Choroid plexus epithelial cell (primary cell): ENCODE measurements around the gene FUS.

Experiments
- DNase-seq: peaks from one replicate; pipeline ENCODE4 v3.0.0-alpha.2; 2010; ENCODE audit warnings: low read depth
- H3K4me3 ChIP-seq: 2 replicates; pipeline ENCODE4 v1.5.1; 2011; ENCODE audit warnings: low read depth, mild to moderate bottlenecking, control low read depth, low read length, moderate library complexity
- CTCF ChIP-seq: conservative IDR thresholded peaks from 2 replicates; pipeline ENCODE4 v1.5.1; 2011; ENCODE audit warnings: low read depth, mild to moderate bottlenecking, control low read depth, inconsistent platforms, low read length, moderate library complexity

FUS gene

GRCh38 chr16:31187808-31188189 lies 7.9 kb downstream of the FUS start:
- no peak for DNase-seq
- H3K4me3 ChIP-seq = no peak overlapping the region
- no peak for TF ChIP-seq CTCF

- DNase-seq = no peak
- TF ChIP-seq CTCF = no peak
- H3K4me3 ChIP-seq = no peak overlapping the region
Observed at GRCh38 chr16:31188450-31189411, 8.8 kb downstream of the FUS start.

- TF ChIP-seq CTCF = no peak
- DNase-seq = no peak
- H3K4me3 ChIP-seq = no peak overlapping the region
Observed at GRCh38 chr16:31189412-31189778, 9.5 kb downstream of the FUS start.

GRCh38 chr16:31190061-31190460 lies 10.1 kb downstream of the FUS start:
- no peak for DNase-seq
- TF ChIP-seq CTCF = no peak
- H3K4me3 ChIP-seq = no peak overlapping the region

GRCh38 chr16:31190818-31191444 lies 11.0 kb downstream of the FUS start:
- TF ChIP-seq CTCF = no peak
- no peak for DNase-seq
- H3K4me3 ChIP-seq = no peak overlapping the region

GRCh38 chr16:31191697-31192428 lies 11.9 kb downstream of the FUS start:
- no peak overlapping the region for H3K4me3 ChIP-seq
- no peak for DNase-seq
- TF ChIP-seq CTCF = no peak
